Naive thymus-derived CD4-positive, alpha-beta T cell (primary cell): ENCODE data around the gene VARS1. TPM values are rescaled to one million over a fixed set of nuclear protein-coding genes. Genes with fewer than 3 reads are reported as not detected.

Experiments used
- ATAC-seq: fragments of 150-1000 bp; cut with Tn5 transposase; 2 replicates; pipeline ENCODE4 v1.10.0; 2021; ENCODE audit warnings: mild to moderate bottlenecking, moderate library complexity
- CTCF ChIA-PET: fragments of 350-600 bp; sonication (Branson Sonifier 250); formaldehyde crosslinking; loops from one replicate; lab custom pipeline; 2021; ENCODE audit warnings: antibody characterized with exemption; lab: Charles Lee
- POLR2A ChIA-PET: fragments of 350-600 bp; sonication (Branson Sonifier 250); formaldehyde crosslinking; loops from one replicate; lab custom pipeline; 2021; ENCODE audit warnings: antibody characterized with exemption, inconsistent platforms; lab: Charles Lee
- DNase-seq, 9 donors: peaks; one replicate each; pipeline versions ENCODE4 v3.0.0 to v3.0.0-alpha.2; 2020 to 2022; ENCODE audit warnings: mixed read lengths in 1 of 9
- H3K27ac ChIP-seq: one replicate; pipeline ENCODE4 v1.7.0; 2013; ENCODE audit warnings: mild to moderate bottlenecking, low read depth, low read length, moderate library complexity
- H3K27me3 ChIP-seq, 2 donors: one replicate each; pipeline ENCODE4 v1.7.0; 2013; ENCODE audit warnings: low read length in 2 of 2, mild to moderate bottlenecking in 2 of 2, moderate library complexity in 2 of 2; ENCODE audit not compliant: control insufficient read depth in 2 of 2, insufficient read depth in 2 of 2
- H3K36me3 ChIP-seq, 3 experiments: 1 replicate in 2 of 3; 2 replicates in 1 of 3; pipeline ENCODE4 v1.7.0; 2013; ENCODE audit warnings: low read length in 3 of 3, mild to moderate bottlenecking in 3 of 3, moderate library complexity in 1 of 3; ENCODE audit not compliant: insufficient read depth in 3 of 3, control insufficient read depth in 2 of 3
- H3K4me1 ChIP-seq, 2 donors: one replicate each; pipeline ENCODE4 v1.7.0; 2013; ENCODE audit warnings: low read length in 2 of 2, mild to moderate bottlenecking in 2 of 2, moderate library complexity in 1 of 2; ENCODE audit not compliant: control insufficient read depth in 2 of 2, insufficient read depth in 2 of 2
- H3K4me3 ChIP-seq: 2 replicates; pipeline ENCODE4 v1.7.0; 2013; ENCODE audit warnings: mild to moderate bottlenecking, low read length
- H3K9me3 ChIP-seq, 3 experiments: 1 replicate in 2 of 3; 2 replicates in 1 of 3; pipeline ENCODE4 v1.7.0; 2013; ENCODE audit warnings: low read length in 3 of 3; ENCODE audit not compliant: control insufficient read depth in 2 of 3
- H3K27ac Mint-ChIP-seq, 9 donors: one replicate each; pipeline ENCODE4 v1.8.0; 2020 to 2022; ENCODE audit warnings: mixed read lengths in 9 of 9, mild to moderate bottlenecking in 8 of 9, moderate library complexity in 5 of 9, inconsistent platforms in 2 of 9
- H3K27me3 Mint-ChIP-seq, 5 donors: one replicate each; pipeline ENCODE4 v1.8.0; 2021 to 2022; ENCODE audit warnings: mixed read lengths in 5 of 5, mild to moderate bottlenecking in 1 of 5
- H3K36me3 Mint-ChIP-seq, 5 donors: one replicate each; pipeline ENCODE4 v1.8.0; 2020 to 2022; ENCODE audit warnings: mixed read lengths in 5 of 5, mild to moderate bottlenecking in 3 of 5, inconsistent platforms in 1 of 5
- H3K4me1 Mint-ChIP-seq, 7 donors: one replicate each; pipeline ENCODE4 v1.8.0; 2020 to 2022; ENCODE audit warnings: mixed read lengths in 7 of 7, mild to moderate bottlenecking in 3 of 7, inconsistent platforms in 1 of 7
- H3K4me3 Mint-ChIP-seq, 10 donors: one replicate each; pipeline ENCODE4 v1.8.0; 2020 to 2022; ENCODE audit warnings: mild to moderate bottlenecking in 10 of 10, mixed read lengths in 10 of 10, moderate library complexity in 6 of 10, inconsistent platforms in 2 of 10
- H3K9me3 Mint-ChIP-seq, 11 donors: one replicate each; pipeline ENCODE4 v1.8.0; 2020 to 2022; ENCODE audit warnings: mixed read lengths in 11 of 11, mild to moderate bottlenecking in 4 of 11, inconsistent platforms in 1 of 11, moderate library complexity in 1 of 11
- intact Hi-C, 2 donors: fragments of 100-400 bp; cut with micrococcal nuclease; formaldehyde crosslinking; loops; one replicate each; pipeline ENCODE4 v1.15.1; 2023
- polyA plus RNA-seq, 2 donors: library from polyadenylated mRNA; unstranded; fragments of 300-500 nt; fragmentation: Illumina TruSeq; gene quantifications; one replicate each; pipeline ENCODE4 v1.2.3, GENCODE V29; 2021
- total RNA-seq, 6 experiments: library from RNA in 5 of 6; stranded (reverse) in 5 of 6; gene quantifications; 1 replicate in 5 of 6; 2 replicates in 1 of 6; pipeline ENCODE4 v1.2.3 and lab custom pipeline; 2021 to 2026

Gene VARS1
- total and polyA plus RNA-seq, 7 experiments from 2014 or later, result 32.2 to 84.2 (median 44.8) TPM

DNA sequence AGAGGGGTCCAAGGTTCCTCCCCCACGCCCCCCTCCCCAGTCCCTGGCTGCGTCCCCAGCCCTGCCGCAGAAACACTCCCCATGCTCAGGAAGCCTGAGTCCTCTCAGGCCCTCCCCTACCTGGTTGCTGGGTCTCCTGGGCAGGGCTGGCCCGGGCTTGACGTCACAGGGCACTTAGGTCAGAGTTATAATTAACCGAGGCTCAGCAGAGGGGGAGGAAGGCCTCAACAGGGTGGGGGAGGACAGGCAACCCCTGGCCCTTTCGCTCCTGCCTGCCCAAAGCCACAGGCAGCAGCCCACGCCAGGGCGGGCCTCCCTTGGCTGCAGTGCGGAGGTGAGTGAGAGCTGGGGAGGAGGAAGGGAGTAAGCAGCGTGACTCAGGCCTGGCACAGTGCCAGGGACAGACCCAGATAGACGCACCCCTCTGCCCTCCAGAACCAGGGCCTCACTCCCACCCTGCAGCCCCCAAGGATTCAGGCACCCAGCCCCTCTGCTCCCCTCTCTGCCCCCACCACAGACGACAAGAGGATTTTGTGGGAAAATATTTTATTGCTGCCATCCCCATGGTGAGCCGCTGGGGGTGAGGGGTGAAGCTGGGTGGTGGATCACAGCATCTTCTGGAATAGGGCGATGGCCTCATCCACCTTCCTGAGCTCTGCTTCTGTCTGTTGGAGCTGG, 18.4 kb downstream of the VARS1 start, which contains the start of gene VWA7:
TSS of gene VWA7 (minus strand) at position 340 of the 678 bp plus-strand sequence. CDS start 549 bp downstream, outside the sequence.
- Histone ChIP-seq H3K4me3 (peak within 1 kb of the TSS; percentile 24), H3K27me3 (no peaks in the 10 kb centered on the region), H3K36me3 (peaks cover 0 to 44% (median 4%) of the 10 kb centered on the region in 3 experiments), H3K4me1 (peaks cover 27% of the 10 kb centered on the region in 2 donors), H3K27ac (no peak within 1 kb of the TSS), H3K9me3 (no peaks in the 10 kb centered on the region)
- peak in 5 of 9 donors; percentile 23 to 84 (median 32) for DNase-seq
- peaks cover 5 to 36% (median 33%) of the 10 kb centered on the region in 7 donors for H3K4me1 Mint-ChIP-seq
- H3K36me3 Mint-ChIP-seq, result peaks cover 0 to 22% (median 2%) of the 10 kb centered on the region in 5 donors
- peak within 1 kb of the TSS in 3 of 10 donors; percentile 57 to 65 (median 63) for H3K4me3 Mint-ChIP-seq
- H3K9me3 Mint-ChIP-seq, result no peaks in the 10 kb centered on the region
- intact Hi-C loops, result loop anchor here in 1 of 2 donors (2.0 kb wide), 1 partner anchor 38 kb away; no protein-coding TSS in a partner anchor
- ChIA-PET POLR2A (interaction anchor here (1.1 kb wide), 1 partner anchor 37 kb away, joined by 3 read pairs; no protein-coding TSS in a partner anchor), CTCF (interaction anchor here (0.6 to 1.3 kb wide), 4 partner anchors 14 to 1195 kb away, joined by 3 to 4 read pairs (median 4); no protein-coding TSS in a partner anchor)
- ATAC-seq, result peak; percentile 80
- no peaks in the 10 kb centered on the region for H3K27me3 Mint-ChIP-seq
- peak within 1 kb of the TSS in 1 of 9 donors; percentile 83 for H3K27ac Mint-ChIP-seq

DNA sequence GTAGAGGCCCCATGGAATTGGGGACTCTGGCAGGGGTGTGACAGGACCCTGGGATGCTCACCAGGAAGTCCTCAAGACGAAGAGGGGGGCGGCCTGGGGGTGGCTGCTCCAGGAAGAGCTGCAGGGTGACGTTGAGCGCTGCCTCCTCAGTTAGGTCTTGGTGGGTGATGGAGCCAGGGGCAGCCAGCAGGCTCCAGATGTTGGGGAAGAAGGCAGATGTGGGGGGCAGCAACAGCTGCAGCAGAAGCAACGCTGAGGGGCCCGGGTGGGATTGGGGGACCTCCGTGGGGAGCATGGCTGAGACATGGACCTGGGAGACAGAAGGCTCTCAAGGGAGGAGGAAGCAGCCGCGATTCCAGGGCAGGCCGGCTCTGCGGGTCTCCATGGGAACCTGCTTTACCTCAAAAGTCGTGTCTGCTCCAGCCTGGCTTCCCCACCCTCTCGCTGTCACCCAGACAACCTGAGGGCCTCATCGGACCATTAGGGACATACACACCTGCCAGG, 19.0 kb downstream of the VARS1 start:
- H3K4me3 Mint-ChIP-seq, result peak overlapping the region in 3 of 10 donors; percentile 42 to 65 (median 63)
- intact Hi-C loops, result loop anchor here in 1 of 2 donors (2.0 kb wide), 1 partner anchor 38 kb away; no protein-coding TSS in a partner anchor
- Histone ChIP-seq H3K4me1 (peaks cover 31 to 32% of the 10 kb centered on the region in 2 donors), H3K4me3 (peak overlapping the region; percentile 24), H3K27me3 (no peaks in the 10 kb centered on the region), H3K27ac (no peak overlapping the region), H3K36me3 (peaks cover 0 to 38% (median 4%) of the 10 kb centered on the region in 3 experiments), H3K9me3 (no peaks in the 10 kb centered on the region)
- peak; percentile 5 for ATAC-seq
- H3K9me3 Mint-ChIP-seq, result no peaks in the 10 kb centered on the region
- POLR2A ChIA-PET, result interaction anchor here (0.5 kb wide), 1 partner anchor 13 kb away, joined by 3 read pairs; no protein-coding TSS in a partner anchor
- H3K27ac Mint-ChIP-seq, result peak overlapping the region in 1 of 9 donors; percentile 83
- H3K4me1 Mint-ChIP-seq, result peaks cover 5 to 41% (median 36%) of the 10 kb centered on the region in 7 donors
- CTCF ChIA-PET, result interaction anchor here (1.1 kb wide), 1 partner anchor 41 kb away, joined by 4 read pairs; no protein-coding TSS in a partner anchor
- no peak for DNase-seq
- no peaks in the 10 kb centered on the region for H3K27me3 Mint-ChIP-seq
- peaks cover 0 to 22% (median 2%) of the 10 kb centered on the region in 5 donors for H3K36me3 Mint-ChIP-seq

DNA sequence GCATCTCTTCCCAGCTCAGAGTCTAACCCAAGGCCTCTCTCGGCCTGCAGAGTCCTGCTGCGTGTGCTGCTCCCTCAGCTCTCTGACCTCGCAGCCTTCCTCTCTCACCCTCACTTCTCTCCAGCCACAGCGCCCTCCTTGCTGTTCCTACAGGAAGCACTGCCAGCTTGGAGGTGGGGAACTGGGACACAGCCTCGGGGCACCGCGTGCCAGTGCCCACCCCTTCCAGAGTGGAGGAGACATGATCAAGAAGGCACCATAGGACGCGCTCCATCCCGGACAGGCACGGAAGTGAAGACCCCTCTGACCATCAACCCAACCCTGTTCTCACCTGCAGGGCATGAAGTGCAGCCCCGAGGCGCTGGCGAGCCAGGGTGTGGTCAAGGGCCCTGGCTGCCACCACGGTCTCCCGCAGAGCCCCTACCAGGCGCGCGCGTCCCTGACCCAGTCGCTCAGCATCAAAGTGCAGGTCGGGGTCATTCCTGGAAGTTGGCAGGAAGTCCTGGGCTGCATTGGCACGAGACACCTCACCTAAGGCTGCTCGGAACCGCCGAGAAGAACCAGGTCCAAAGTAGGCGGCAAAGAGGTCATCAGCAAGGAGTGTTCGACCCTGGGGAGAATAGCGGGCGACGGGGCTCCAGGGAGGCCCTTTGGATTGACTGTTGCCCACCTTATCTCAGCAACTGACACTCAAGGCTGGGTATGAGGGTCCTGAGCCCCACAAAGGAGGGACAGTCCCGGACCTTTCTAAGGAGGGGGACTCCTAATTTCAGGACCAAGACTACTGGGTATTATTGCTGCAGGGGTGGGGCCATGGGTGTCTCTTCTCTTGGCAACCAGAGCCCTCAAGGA, 19.7 kb downstream of the VARS1 start:
- Histone ChIP-seq H3K4me3 (no peak overlapping the region), H3K9me3 (no peaks in the 10 kb centered on the region), H3K27ac (no peak overlapping the region), H3K27me3 (no peaks in the 10 kb centered on the region), H3K4me1 (peaks cover 37 to 38% of the 10 kb centered on the region in 2 donors), H3K36me3 (peaks cover 0 to 31% (median 4%) of the 10 kb centered on the region in 3 experiments)
- ChIA-PET POLR2A (interaction anchor here (0.5 kb wide), 1 partner anchor 12 kb away, joined by 3 read pairs; no protein-coding TSS in a partner anchor), CTCF (interaction anchor here (1.2 kb wide), 1 partner anchor 11 kb away, joined by 3 read pairs; no protein-coding TSS in a partner anchor)
- ATAC-seq, result no peak
- Mint-ChIP-seq H3K4me3 (peak overlapping the region in 4 of 10 donors; percentile 42 to 65 (median 52)), H3K27me3 (no peaks in the 10 kb centered on the region), H3K36me3 (peaks cover 0 to 18% (median 4%) of the 10 kb centered on the region in 5 donors), H3K4me1 (peaks cover 5 to 48% (median 43%) of the 10 kb centered on the region in 7 donors), H3K27ac (peak overlapping the region in 3 of 9 donors; percentile 5 to 83 (median 51)), H3K9me3 (peaks cover 0 to 4% (median 0%) of the 10 kb centered on the region in 11 donors)
- no peak for DNase-seq
- intact Hi-C loops, result loop anchor here in 1 of 2 donors (2.0 kb wide), 1 partner anchor 37 kb away; no protein-coding TSS in a partner anchor

DNA sequence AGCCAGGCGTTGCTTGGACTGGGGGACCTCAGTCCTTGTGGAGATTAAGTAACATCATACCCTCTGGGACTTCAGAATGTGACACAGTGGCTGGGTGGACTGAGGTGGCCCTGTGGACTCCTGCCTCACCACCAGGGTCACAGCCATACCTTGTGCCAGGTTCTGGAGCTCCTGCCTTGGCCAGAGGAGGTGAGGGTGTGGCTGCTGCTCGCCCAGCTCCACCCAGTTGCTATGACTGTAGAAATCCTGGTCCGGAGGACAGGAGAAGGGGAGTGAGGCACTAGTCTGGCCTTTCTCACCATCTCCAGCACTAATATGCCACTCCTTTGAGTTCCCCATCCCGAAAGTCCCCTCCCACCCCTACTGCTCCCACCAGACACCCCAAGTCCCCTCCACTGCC, 20.4 kb downstream of the VARS1 start:
- Histone ChIP-seq H3K4me3 (no peak overlapping the region), H3K4me1 (peaks cover 37 to 41% of the 10 kb centered on the region in 2 donors), H3K27ac (no peak overlapping the region), H3K36me3 (peaks cover 0 to 25% (median 4%) of the 10 kb centered on the region in 3 experiments), H3K9me3 (no peaks in the 10 kb centered on the region), H3K27me3 (no peaks in the 10 kb centered on the region)
- DNase-seq (no peak), ATAC-seq (no peak)
- ChIA-PET CTCF (interaction anchor here (1.2 to 2.1 kb wide), 2 partner anchors 11 to 45 kb away, joined by 3 to 9 read pairs; no protein-coding TSS in a partner anchor), POLR2A (no interaction called here)
- H3K4me1 Mint-ChIP-seq, result peaks cover 5 to 49% (median 46%) of the 10 kb centered on the region in 7 donors
- peak overlapping the region in 1 of 10 donors; percentile 14 for H3K4me3 Mint-ChIP-seq
- peaks cover 0 to 13% (median 1%) of the 10 kb centered on the region in 5 donors for H3K36me3 Mint-ChIP-seq
- H3K27ac Mint-ChIP-seq, result peak overlapping the region in 1 of 9 donors; percentile 77
- intact Hi-C loops, result no loop called here
- peaks cover 0 to 4% (median 0%) of the 10 kb centered on the region in 11 donors for H3K9me3 Mint-ChIP-seq
- H3K27me3 Mint-ChIP-seq, result no peaks in the 10 kb centered on the region

DNA sequence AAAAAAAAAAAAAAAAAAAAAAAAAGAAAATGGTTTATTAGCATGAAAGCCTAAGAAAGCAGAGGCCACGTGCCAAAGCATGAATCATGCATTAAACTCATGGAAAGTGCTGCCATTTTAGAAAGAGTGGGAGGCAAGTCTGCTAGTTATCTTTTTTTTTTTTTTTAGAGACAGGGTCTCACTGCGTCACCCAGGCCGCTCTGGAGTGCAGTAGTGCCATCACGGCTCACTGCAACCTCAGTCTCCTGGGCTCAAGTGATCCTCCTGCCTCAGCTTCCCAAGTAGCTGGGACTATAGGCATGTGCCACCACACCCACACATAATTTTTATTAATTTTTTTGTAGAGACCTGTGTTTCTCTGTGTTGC, 23.6 kb downstream of the VARS1 start:
- H3K27me3 Mint-ChIP-seq, result no peaks in the 10 kb centered on the region
- Histone ChIP-seq H3K36me3 (no peaks in the 10 kb centered on the region), H3K27ac (no peak overlapping the region), H3K4me1 (peaks cover 30 to 38% of the 10 kb centered on the region in 2 donors), H3K4me3 (no peak overlapping the region), H3K9me3 (no peaks in the 10 kb centered on the region), H3K27me3 (no peaks in the 10 kb centered on the region)
- peaks cover 9 to 55% (median 42%) of the 10 kb centered on the region in 7 donors for H3K4me1 Mint-ChIP-seq
- ATAC-seq (no peak), DNase-seq (peak in 1 of 9 donors; percentile 51)
- H3K27ac Mint-ChIP-seq, result peak overlapping the region in 7 of 9 donors; percentile 31 to 86 (median 71)
- CTCF ChIA-PET, result interaction anchor here (0.6 to 1.5 kb wide), 3 partner anchors 14 to 732 kb away, joined by 4 to 5 read pairs (median 4); partner anchors contain the start of gene MSH5
- H3K9me3 Mint-ChIP-seq, result peaks cover 0 to 5% (median 0%) of the 10 kb centered on the region in 11 donors
- peak overlapping the region in 9 of 10 donors; percentile 56 to 80 (median 71) for H3K4me3 Mint-ChIP-seq
- peaks cover 0 to 15% (median 0%) of the 10 kb centered on the region in 5 donors for H3K36me3 Mint-ChIP-seq
- intact Hi-C loops, result loop anchor here (1.0 to 2.0 kb wide), 2 partner anchors 23 to 45 kb away; partner anchors contain the start of gene VARS1 (in 2 of the 2)
- POLR2A ChIA-PET, result interaction anchor here (0.5 to 1.7 kb wide), 5 partner anchors 24 to 53 kb away, joined by 3 to 6 read pairs (median 6); partner anchors contain the start of genes HSPA1A and HSPA1L
